Glutamatergic neuron (in vitro differentiated cells): ENCODE measurements around the gene SERPINI2. TPM values are rescaled to one million over a fixed set of nuclear protein-coding genes. Genes with fewer than 3 reads are reported as not detected.

Source experiments
- DNase-seq: peaks from one replicate; pipeline ENCODE4 v3.0.0; 2022
- H3K27ac Mint-ChIP-seq: one replicate; pipeline ENCODE4 v1.8.0; 2020; ENCODE audit warnings: mild to moderate bottlenecking, mixed read lengths, inconsistent platforms; ENCODE audit not compliant: unreplicated experiment
- H3K27me3 Mint-ChIP-seq: one replicate; pipeline ENCODE4 v1.8.0; 2020; ENCODE audit warnings: mild to moderate bottlenecking, moderate library complexity, mixed read lengths, inconsistent platforms; ENCODE audit not compliant: unreplicated experiment
- H3K36me3 Mint-ChIP-seq: one replicate; pipeline ENCODE4 v1.8.0; 2020; ENCODE audit warnings: mild to moderate bottlenecking, mixed read lengths, inconsistent platforms; ENCODE audit not compliant: unreplicated experiment
- H3K4me1 Mint-ChIP-seq: one replicate; pipeline ENCODE4 v1.8.0; 2020; ENCODE audit warnings: mild to moderate bottlenecking, low read depth, mixed read lengths, inconsistent platforms; ENCODE audit not compliant: unreplicated experiment
- H3K4me3 Mint-ChIP-seq: one replicate; pipeline ENCODE4 v1.8.0; 2020; ENCODE audit warnings: mild to moderate bottlenecking, mixed read lengths, inconsistent platforms; ENCODE audit not compliant: unreplicated experiment
- H3K9me3 Mint-ChIP-seq: one replicate; pipeline ENCODE4 v1.8.0; 2020; ENCODE audit warnings: mild to moderate bottlenecking, moderate library complexity, mixed read lengths, inconsistent platforms; ENCODE audit not compliant: unreplicated experiment
- CTCF ChIP-seq: fragments of 200-600 bp; sonication (generic); IDR thresholded peaks from one replicate; pipeline ENCODE4 v1.5.0; 2021; ENCODE audit not compliant: partially characterized antibody, unreplicated experiment
- total RNA-seq: library from RNA; stranded (reverse); fragmentation: NEBNext Ultra II Directional; extraction: Animal tissue kit (Norgen Biotek cat#: 25700); gene quantifications from one replicate; pipeline ENCODE4 v1.2.1, GENCODE V29; 2021; ENCODE audit not compliant: unreplicated experiment

SERPINI2 gene
- total RNA-seq, 1 donor from 2014 or later: not detected

- Mint-ChIP-seq H3K27me3 (no peaks in the 10 kb centered on the region), H3K4me1 (no peaks in the 10 kb centered on the region), H3K27ac (no peak overlapping the region), H3K4me3 (no peak overlapping the region), H3K36me3 (no peaks in the 10 kb centered on the region), H3K9me3 (peaks cover 3% of the 10 kb centered on the region)
- DNase-seq: no peak
- TF ChIP-seq CTCF: no peak
These were observed 28.1 kb upstream of the SERPINI2 start for GRCh38 chr3:167501941-167502340.

GRCh38 chr3:167497903-167498302, 24.1 kb upstream of the SERPINI2 start:
- H3K4me1 Mint-ChIP-seq: no peaks in the 10 kb centered on the region
- DNase-seq: no peak
- no peaks in the 10 kb centered on the region for H3K36me3 Mint-ChIP-seq

GRCh38 chr3:167493244-167493643, 19.4 kb upstream of the SERPINI2 start:
- TF ChIP-seq CTCF: peak; percentile 40
- peaks cover 2% of the 10 kb centered on the region for H3K9me3 Mint-ChIP-seq
- DNase-seq: no peak
- H3K36me3 Mint-ChIP-seq: no peaks in the 10 kb centered on the region
- no peaks in the 10 kb centered on the region for H3K27me3 Mint-ChIP-seq
- no peaks in the 10 kb centered on the region for H3K4me1 Mint-ChIP-seq
- H3K4me3 Mint-ChIP-seq: no peak overlapping the region
- no peak overlapping the region for H3K27ac Mint-ChIP-seq

More at GRCh38 chr3:167497903-167498302, 24.1 kb upstream of the SERPINI2 start:
- no peak for TF ChIP-seq CTCF
- H3K27me3 Mint-ChIP-seq: no peaks in the 10 kb centered on the region
- peaks cover 2% of the 10 kb centered on the region for H3K9me3 Mint-ChIP-seq
- no peak overlapping the region for H3K27ac Mint-ChIP-seq
- H3K4me3 Mint-ChIP-seq: no peak overlapping the region

GRCh38 chr3:167491621-167492020, 17.8 kb upstream of the SERPINI2 start:
- TF ChIP-seq CTCF: no peak
- Mint-ChIP-seq H3K27me3 (peaks cover 2% of the 10 kb centered on the region), H3K36me3 (no peaks in the 10 kb centered on the region), H3K9me3 (peaks cover 2% of the 10 kb centered on the region), H3K4me1 (no peaks in the 10 kb centered on the region), H3K4me3 (no peak overlapping the region), H3K27ac (no peak overlapping the region)
- DNase-seq: no peak

GRCh38 chr3:167489571-167489970, 15.7 kb upstream of the SERPINI2 start:
- no peak overlapping the region for H3K4me3 Mint-ChIP-seq
- no peak overlapping the region for H3K27ac Mint-ChIP-seq
- H3K36me3 Mint-ChIP-seq: no peaks in the 10 kb centered on the region
- no peaks in the 10 kb centered on the region for H3K4me1 Mint-ChIP-seq
- DNase-seq: no peak
- H3K9me3 Mint-ChIP-seq: peaks cover 2% of the 10 kb centered on the region
- peaks cover 2% of the 10 kb centered on the region for H3K27me3 Mint-ChIP-seq
- TF ChIP-seq CTCF: no peak
